Measurements from ENCODE around the gene ABHD18.

DNA sequence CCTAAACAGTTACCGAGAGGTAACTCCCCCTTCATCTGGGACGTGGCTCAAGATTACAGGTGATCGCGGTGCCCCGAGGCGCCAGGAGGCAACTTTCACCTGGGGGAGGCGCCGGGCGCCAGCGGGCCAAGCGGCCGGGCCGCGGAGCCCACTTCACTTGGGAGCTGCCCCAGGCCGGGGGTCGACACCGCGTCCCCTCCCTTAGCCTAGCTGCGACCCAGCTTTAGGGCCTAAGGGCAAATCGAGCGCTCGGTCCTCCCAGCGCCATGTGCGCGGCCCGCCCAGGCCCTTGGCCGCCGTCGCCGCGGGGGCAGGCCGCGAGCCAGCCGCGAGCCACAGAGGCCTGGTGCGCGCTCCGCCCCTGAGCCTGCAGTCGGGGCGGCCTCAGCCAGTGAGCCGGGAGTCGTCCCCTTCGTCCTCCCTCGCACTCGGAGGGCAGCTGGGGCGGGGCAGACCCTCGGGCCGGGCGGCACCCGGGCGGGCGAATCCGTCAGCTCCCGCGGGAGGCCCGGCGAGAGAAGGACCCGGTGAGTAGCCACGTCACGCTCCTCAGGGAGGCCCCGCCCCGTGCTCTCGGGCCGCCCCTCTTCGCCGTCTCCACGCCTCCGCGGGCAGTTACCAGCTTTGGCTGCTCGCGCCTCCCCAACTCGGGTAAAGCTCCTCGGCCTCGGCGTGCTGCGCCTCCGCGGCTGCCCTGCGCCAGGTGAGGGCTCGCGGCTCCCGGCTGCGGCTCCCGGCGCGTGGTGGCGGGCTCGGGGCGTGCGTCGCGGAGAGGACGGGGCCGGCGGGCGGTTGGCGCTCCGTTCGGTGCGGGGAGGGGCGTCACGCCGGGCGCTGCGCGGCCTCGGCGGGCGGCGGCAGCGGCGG is 95.7 kb downstream of the ABHD18 start, which contains the start of gene LARP1B:
- TF ChIP-seq, protein P1, sequence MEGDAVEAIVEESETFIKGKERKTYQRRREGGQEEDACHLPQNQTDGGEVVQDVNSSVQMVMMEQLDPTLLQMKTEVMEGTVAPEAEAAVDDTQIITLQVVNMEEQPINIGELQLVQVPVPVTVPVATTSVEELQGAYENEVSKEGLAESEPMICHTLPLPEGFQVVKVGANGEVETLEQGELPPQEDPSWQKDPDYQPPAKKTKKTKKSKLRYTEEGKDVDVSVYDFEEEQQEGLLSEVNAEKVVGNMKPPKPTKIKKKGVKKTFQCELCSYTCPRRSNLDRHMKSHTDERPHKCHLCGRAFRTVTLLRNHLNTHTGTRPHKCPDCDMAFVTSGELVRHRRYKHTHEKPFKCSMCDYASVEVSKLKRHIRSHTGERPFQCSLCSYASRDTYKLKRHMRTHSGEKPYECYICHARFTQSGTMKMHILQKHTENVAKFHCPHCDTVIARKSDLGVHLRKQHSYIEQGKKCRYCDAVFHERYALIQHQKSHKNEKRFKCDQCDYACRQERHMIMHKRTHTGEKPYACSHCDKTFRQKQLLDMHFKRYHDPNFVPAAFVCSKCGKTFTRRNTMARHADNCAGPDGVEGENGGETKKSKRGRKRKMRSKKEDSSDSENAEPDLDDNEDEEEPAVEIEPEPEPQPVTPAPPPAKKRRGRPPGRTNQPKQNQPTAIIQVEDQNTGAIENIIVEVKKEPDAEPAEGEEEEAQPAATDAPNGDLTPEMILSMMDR (IDR thresholded peaks at IDR 0.05; ENCODE audit: insufficient read depth, low read length, poor library complexity, severe bottlenecking): no peak
- TF ChIP-seq EZH2phosphoT487 (conservative IDR thresholded peaks at IDR 0.05; ENCODE audit: low read length): no peak

All from SU-DHL-6 (cell line).